ENCODE data around the gene YBX3. TPM values are rescaled to one million over a fixed set of nuclear protein-coding genes. Genes with fewer than 3 reads are reported as not detected.

Gene YBX3
- total and polyA plus RNA-seq, 2 of the 13 experiments (the other 11 are each of a cell fraction or from before 2014, with no cell fraction given), result 77.5 to 99.6 TPM

DNA sequence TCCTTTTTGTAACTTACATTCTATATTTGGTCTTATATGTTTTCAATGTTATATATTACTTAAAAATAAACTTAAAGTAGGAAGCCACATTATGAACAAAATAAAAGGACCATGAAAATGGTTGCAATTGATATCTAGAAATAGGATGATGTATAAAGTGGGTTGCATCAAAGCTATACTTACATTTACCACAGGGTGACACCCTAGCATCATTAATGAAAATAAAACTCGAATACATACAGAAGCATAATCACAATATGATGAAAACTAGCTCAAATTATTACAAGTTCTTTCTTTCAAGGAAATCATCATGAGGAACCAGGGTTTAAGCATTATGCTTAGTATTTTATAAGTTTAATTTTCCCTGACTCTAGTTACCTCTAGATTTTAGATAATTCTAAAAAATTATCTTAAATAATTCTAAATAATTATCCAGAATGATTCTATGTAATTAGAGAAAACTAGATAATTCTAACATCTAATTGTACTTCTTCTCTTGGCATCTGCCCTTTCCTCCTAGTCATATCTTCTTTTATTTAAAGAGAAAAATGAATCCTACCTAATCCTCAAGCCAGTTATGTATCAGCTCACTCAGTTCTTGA lies 48.1 kb upstream of the YBX3 start (continued):
- TF ChIP-seq, protein P1, sequence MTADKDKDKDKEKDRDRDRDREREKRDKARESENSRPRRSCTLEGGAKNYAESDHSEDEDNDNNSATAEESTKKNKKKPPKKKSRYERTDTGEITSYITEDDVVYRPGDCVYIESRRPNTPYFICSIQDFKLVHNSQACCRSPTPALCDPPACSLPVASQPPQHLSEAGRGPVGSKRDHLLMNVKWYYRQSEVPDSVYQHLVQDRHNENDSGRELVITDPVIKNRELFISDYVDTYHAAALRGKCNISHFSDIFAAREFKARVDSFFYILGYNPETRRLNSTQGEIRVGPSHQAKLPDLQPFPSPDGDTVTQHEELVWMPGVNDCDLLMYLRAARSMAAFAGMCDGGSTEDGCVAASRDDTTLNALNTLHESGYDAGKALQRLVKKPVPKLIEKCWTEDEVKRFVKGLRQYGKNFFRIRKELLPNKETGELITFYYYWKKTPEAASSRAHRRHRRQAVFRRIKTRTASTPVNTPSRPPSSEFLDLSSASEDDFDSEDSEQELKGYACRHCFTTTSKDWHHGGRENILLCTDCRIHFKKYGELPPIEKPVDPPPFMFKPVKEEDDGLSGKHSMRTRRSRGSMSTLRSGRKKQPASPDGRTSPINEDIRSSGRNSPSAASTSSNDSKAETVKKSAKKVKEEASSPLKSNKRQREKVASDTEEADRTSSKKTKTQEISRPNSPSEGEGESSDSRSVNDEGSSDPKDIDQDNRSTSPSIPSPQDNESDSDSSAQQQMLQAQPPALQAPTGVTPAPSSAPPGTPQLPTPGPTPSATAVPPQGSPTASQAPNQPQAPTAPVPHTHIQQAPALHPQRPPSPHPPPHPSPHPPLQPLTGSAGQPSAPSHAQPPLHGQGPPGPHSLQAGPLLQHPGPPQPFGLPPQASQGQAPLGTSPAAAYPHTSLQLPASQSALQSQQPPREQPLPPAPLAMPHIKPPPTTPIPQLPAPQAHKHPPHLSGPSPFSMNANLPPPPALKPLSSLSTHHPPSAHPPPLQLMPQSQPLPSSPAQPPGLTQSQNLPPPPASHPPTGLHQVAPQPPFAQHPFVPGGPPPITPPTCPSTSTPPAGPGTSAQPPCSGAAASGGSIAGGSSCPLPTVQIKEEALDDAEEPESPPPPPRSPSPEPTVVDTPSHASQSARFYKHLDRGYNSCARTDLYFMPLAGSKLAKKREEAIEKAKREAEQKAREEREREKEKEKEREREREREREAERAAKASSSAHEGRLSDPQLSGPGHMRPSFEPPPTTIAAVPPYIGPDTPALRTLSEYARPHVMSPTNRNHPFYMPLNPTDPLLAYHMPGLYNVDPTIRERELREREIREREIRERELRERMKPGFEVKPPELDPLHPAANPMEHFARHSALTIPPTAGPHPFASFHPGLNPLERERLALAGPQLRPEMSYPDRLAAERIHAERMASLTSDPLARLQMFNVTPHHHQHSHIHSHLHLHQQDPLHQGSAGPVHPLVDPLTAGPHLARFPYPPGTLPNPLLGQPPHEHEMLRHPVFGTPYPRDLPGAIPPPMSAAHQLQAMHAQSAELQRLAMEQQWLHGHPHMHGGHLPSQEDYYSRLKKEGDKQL (CRISPR knock-in tag; IDR thresholded peaks at IDR 0.05; ENCODE audit: low read depth), result no peak
- TF ChIP-seq, protein P2, sequence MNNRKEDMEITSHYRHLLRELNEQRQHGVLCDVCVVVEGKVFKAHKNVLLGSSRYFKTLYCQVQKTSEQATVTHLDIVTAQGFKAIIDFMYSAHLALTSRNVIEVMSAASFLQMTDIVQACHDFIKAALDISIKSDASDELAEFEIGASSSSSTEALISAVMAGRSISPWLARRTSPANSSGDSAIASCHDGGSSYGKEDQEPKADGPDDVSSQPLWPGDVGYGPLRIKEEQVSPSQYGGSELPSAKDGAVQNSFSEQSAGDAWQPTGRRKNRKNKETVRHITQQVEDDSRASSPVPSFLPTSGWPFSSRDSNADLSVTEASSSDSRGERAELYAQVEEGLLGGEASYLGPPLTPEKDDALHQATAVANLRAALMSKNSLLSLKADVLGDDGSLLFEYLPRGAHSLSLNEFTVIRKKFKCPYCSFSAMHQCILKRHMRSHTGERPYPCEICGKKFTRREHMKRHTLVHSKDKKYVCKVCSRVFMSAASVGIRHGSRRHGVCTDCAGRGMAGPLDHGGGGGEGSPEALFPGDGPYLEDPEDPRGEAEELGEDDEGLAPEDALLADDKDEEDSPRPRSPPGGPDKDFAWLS (CRISPR knock-in tag; IDR thresholded peaks at IDR 0.05; ENCODE audit: borderline replicate concordance), result no peak
- no peak for TF ChIP-seq MTA3 (CRISPR knock-in tag; IDR thresholded peaks at IDR 0.05)
- no peak for TF ChIP-seq ZNF232 (CRISPR knock-in tag; IDR thresholded peaks at IDR 0.05; ENCODE audit: borderline replicate concordance)
- TF ChIP-seq ZNF747 (CRISPR knock-in tag; IDR thresholded peaks at IDR 0.05; ENCODE audit: borderline replicate concordance), result no peak
- peak; percentile 46; the same call in 1 of the 2 replicates for TF ChIP-seq RAD21 (CRISPR knock-in tag; IDR thresholded peaks at IDR 0.05)
- no peak for TF ChIP-seq ZBTB7B (CRISPR knock-in tag; IDR thresholded peaks at IDR 0.05)

Data from HepG2 (cell line).